ENCODE results near the gene SPDYE6.
"Not testable (repeated sequence)": the region's sequence is repeated elsewhere in the genome, so short reads cannot be mapped to it uniquely, and the experiment has no call there.

- not testable (repeated sequence) for TF ChIP-seq CTCF, EZH2phosphoT487 (IDR thresholded peaks at IDR 0.05; ENCODE audit: low read length)
Observed at GRCh38 chr7:102337002-102337401, 19.2 kb downstream of the SPDYE6 start.

Measured in MM.1S (cell line).